NCI-H128 (cell line): ENCODE results near the gene CMSS1.

Experiments
- DNase-seq: peaks from one replicate; lab custom pipeline; 2025; ENCODE audit not compliant: unreplicated experiment; lab: John Stamatoyannopoulos, UW

Gene CMSS1

GRCh38 chr3:100124201-100124761 lies 306.6 kb downstream of the CMSS1 start:
- no peak for DNase-seq

- no peak for DNase-seq
These were observed 307.7 kb downstream of the CMSS1 start for GRCh38 chr3:100125161-100125938.

GRCh38 chr3:100127792-100128191 lies 310.1 kb downstream of the CMSS1 start:
- DNase-seq = no peak

- DNase-seq = no peak
These were observed 310.9 kb downstream of the CMSS1 start for GRCh38 chr3:100128565-100128964.

- no peak for DNase-seq
These were observed 312.3 kb downstream of the CMSS1 start for GRCh38 chr3:100129941-100130340.

DNA sequence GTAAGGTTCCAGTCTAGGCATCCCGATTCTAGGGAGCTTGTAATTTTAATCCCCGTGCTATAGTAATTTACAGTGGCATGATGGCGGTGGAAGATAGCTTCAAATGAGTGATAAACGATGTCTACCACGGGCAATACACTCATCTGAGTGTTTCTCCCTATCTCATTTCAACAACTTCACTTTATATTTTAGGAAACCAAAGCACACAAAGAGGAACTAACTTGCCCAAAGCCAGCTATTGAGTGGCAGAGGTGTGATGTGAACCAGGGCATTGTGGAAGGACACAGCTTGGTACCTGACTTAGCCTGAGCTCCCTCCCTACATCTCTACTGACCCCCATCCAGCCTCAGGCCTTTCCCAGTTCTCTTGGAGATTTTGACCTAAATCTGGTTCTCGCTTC lies 313.6 kb downstream of the CMSS1 start:
- DNase-seq = no peak

DNA sequence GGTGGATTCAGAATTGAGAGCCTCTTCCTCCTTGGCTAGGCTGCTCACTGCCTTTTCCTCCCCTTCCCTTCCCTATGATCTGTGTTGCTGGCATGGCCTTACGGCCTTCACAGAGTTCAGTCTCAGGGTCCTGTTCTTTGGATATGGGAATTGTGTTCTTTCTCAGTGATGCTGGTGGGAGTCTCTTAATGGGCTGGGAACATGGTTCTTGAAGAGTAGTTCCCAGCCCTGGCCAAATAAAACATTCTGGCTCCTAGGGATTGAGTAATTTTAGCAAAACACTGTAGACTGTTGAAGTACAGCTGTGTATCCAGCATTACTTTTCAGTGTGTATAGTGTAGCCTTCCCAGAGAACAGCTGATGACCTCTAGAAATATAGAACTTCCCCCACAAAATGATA lies 319.3 kb downstream of the CMSS1 start:
- no peak for DNase-seq

DNA sequence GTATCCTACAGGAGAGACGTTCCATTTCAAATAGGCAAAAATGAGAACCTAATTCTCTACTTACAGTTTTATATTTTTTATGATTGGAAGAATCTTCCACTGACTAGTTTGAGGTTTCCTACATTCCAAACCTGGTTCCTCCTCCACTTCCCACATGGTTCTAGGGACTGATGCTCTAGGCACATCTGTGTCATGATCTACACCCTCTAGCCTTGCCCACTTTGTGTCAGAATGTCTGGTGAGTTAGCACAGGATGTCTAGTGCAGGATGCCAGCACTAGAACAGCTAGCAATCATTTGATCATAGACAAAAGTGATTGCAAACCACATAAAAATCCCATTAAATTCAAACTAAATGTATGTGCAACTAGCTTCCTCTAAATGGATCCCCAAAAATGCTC lies 323.3 kb downstream of the CMSS1 start:
- no peak for DNase-seq

- DNase-seq = no peak
These were observed 323.9 kb downstream of the CMSS1 start for GRCh38 chr3:100141586-100141985.

- no peak for DNase-seq
These were observed 326.7 kb downstream of the CMSS1 start for GRCh38 chr3:100144255-100144866.

GRCh38 chr3:100149130-100149529 lies 331.5 kb downstream of the CMSS1 start:
- DNase-seq = no peak

DNA sequence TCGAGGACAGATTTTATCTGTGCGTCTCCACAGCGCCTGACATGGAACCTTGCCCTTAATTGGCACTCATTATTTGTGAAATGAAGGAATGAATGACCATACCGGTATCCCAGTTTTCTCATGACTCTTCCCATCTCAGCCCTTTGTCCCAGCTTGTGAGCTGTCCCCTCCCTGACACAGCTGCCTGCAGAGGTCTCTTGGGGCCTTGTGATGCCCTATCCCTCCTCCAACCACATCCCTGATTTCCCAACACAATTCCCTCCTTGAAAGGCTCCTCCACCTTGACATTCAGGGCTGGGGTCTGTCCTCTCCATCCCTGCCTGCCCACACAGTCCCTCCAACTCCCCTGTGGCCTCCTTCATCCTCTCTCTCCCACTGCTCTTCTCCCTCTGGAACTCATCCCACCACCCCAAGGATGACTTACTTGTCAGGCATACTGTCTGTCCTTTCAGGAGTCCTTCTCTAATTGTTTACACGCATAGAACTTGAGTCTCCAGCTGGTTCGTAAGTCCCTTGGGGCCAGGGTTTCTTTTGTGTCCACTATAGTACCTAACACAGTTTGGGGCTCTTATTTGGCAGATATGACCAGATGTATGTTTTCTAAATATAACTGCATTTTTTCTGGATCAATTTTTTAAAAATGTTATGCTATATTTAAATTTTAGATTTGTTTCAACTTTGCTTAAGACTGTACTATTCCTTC lies 332.2 kb downstream of the CMSS1 start:
- DNase-seq = no peak

DNA sequence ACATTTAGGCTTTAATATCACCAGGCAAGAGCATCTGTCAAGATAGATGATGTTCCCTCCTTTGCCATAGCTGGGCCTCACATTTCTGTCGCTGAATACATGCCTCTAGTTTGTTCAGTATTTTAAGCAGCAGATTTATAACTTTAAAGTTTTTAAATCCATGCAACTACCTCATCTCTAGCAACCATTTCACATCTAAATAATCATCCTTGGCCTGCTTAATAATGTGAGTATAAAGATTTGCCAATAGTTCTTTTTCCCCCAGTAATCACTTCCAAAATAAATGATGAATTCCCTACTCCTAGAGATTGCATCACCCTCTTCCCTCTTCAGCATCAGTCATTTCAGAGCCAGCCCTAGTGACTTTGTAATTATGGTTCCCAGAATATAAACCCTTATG lies 332.8 kb downstream of the CMSS1 start:
- no peak for DNase-seq

GRCh38 chr3:100151024-100151707 lies 333.5 kb downstream of the CMSS1 start:
- no peak for DNase-seq

DNA sequence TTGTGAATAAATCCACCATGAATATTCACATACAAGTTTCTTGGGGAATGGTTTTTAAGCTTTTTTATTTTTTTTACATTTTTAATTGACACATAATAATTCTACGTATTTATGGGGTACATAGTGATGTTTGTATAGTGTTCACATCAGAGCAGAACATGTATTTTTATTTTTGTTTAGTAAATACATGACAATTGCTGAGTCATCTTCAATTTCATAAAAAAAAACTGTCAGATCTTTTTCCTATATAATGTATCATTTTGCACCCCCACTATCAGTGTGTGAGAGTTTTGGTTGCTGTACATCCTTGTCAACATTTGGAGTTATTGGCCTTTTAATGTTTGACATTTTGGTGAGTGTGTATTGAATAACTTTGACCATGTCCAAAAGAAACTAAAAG lies 336.5 kb downstream of the CMSS1 start:
- no peak for DNase-seq

GRCh38 chr3:100155128-100155527 lies 337.5 kb downstream of the CMSS1 start:
- no peak for DNase-seq

- no peak for DNase-seq
These were observed 337.9 kb downstream of the CMSS1 start for GRCh38 chr3:100155590-100155989.

DNA sequence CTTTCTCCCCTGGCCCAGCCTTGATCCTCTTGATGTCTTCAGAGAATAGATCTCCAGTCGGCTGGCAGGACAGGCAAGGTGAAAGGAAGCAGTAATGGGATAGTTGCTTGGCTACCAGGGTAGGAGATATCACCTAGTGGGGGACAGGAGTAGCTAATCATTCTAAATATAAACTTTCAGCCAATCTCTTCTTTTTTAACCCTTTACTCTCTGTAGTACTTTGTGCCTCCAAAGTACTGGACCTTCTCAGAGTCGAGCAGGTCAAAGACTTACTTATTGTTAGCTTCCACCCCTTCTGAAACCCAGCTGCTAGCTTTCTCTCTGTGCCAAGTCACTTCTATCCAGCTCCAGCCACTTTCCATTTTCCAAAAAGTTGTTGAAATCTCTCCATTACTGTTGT lies 340.0 kb downstream of the CMSS1 start:
- no peak for DNase-seq

DNA sequence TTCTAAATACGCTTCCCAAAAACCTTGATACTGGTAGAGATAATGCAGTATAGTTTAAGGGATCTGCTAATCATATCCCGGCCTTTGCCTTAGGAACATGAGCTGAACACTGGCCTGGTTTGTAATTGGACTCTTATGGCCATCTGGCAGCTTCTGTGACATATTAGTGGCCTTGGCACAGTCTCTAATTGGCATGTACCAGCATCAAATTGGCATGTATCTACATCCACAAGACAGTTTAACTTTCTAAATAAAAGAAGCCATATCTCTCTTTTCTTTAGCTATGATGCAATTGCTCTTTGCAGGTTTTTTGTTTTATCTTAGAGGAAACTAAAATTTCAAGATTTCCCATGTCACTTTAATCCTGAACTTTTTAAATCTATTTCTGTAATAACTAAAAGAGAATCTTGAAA lies 341.3 kb downstream of the CMSS1 start:
- no peak for DNase-seq

GRCh38 chr3:100159331-100160153 lies 341.9 kb downstream of the CMSS1 start:
- DNase-seq = no peak
